GM18951 (cell line): Measurements from ENCODE around the gene NOTCH1.

ENCODE experiments used
- POLR2A ChIP-seq: IDR thresholded peaks from 4 replicates; pipeline ENCODE4 v1.6.1; 2011; ENCODE audit warnings: mild to moderate bottlenecking; ENCODE audit not compliant: insufficient read length, insufficient read depth; ENCODE audit errors: extremely low read depth
- in situ Hi-C: fragments of 300-500 bp; cut with MboI; formaldehyde crosslinking; loops from one replicate; pipeline ENCODE4 v1.12.0; 2022; ENCODE audit warnings: low sequenced_read_pairs, mixed read lengths, inconsistent platforms; ENCODE audit not compliant: unreplicated experiment

The NOTCH1 gene

GRCh38 chr9:136572003-136572827 lies 26.4 kb upstream of the NOTCH1 start:
- no peak for TF ChIP-seq POLR2A
- in situ Hi-C loops: no loop called here

- in situ Hi-C loops: no loop called here
- TF ChIP-seq POLR2A: no peak
Measured at GRCh38 chr9:136571531-136571930, 25.7 kb upstream of the NOTCH1 start.

DNA sequence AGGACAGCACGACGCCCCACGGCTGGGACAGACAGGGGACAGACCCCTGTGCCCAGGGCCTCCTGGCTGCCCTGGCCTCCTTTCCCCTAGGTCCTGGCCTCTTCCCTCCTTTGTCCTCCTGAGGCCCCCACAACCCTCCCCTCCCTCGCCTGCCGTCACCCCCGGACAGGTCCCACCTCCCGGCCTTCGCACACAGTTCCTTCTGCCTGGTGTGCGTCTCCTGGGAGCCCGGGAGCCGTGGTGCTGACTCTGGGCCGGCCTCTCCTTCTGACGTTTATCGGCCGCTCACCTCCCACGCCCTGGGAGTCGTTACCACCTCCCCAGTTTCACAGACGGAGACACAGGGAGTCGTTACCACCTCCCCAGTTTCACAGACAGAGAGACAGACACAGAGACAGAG lies 25.1 kb upstream of the NOTCH1 start:
- in situ Hi-C loops: no loop called here
- TF ChIP-seq POLR2A: no peak

- in situ Hi-C loops: no loop called here
- no peak for TF ChIP-seq POLR2A
Measured at GRCh38 chr9:136570191-136570845, 24.5 kb upstream of the NOTCH1 start.

GRCh38 chr9:136569526-136570148 lies 23.8 kb upstream of the NOTCH1 start:
- no peak for TF ChIP-seq POLR2A

GRCh38 chr9:136568288-136569081 lies 22.6 kb upstream of the NOTCH1 start:
- TF ChIP-seq POLR2A: no peak
- in situ Hi-C loops: no loop called here

More at GRCh38 chr9:136569526-136570148, 23.8 kb upstream of the NOTCH1 start:
- in situ Hi-C loops: no loop called here

DNA sequence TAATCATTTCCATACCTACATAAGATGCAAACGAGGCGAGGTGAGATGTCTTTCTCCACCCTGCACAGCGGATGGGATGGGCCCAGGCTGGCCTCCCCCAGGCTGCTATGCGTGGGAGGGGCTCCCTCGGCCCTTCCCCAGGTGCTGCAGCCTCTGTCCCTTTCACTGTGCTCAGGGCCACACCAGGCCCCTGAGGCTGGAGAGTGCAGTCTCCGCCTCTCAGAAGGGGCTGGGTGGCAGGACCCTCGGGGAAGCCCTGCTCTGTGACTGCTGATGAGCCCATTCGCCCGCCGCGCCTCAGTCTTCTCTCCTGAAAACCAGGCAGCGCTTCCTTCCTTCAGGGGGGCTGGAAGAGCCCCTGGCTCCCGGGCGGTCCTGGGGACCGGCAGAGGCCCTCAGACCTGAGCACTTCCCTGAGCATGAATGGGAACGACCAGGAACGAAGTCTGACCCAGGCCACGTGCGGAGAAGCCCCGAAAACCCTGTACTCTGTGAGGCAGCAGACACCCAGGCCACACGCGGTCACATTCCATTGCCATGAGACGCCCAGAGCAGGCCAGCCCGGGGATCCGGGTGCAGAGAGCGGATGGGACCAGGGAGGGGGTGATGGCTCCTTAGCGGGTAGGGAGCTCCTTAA lies 21.9 kb upstream of the NOTCH1 start:
- no peak for TF ChIP-seq POLR2A

GRCh38 chr9:136566901-136567300 lies 21.1 kb upstream of the NOTCH1 start:
- TF ChIP-seq POLR2A: no peak
- in situ Hi-C loops: no loop called here

More for the DNA sequence above, 21.9 kb upstream of the NOTCH1 start:
- in situ Hi-C loops: no loop called here

DNA sequence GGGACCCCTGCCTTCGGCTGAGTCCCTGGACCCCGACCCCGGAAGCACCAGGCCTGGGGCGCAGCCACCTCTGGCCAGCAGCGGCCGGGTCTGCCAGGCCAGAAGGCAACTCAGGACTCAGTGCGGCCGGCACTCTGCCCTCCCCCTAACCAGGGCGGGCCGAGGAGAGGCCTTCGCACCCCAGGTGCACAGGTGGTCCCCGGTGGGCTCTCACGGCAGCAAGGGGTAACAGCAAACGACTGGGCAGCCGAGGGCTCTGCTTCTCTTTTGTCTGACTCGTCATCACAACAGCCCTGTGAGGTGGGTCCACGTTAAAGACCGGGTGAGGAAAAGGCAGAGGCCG lies 20.7 kb upstream of the NOTCH1 start:
- no peak for TF ChIP-seq POLR2A

DNA sequence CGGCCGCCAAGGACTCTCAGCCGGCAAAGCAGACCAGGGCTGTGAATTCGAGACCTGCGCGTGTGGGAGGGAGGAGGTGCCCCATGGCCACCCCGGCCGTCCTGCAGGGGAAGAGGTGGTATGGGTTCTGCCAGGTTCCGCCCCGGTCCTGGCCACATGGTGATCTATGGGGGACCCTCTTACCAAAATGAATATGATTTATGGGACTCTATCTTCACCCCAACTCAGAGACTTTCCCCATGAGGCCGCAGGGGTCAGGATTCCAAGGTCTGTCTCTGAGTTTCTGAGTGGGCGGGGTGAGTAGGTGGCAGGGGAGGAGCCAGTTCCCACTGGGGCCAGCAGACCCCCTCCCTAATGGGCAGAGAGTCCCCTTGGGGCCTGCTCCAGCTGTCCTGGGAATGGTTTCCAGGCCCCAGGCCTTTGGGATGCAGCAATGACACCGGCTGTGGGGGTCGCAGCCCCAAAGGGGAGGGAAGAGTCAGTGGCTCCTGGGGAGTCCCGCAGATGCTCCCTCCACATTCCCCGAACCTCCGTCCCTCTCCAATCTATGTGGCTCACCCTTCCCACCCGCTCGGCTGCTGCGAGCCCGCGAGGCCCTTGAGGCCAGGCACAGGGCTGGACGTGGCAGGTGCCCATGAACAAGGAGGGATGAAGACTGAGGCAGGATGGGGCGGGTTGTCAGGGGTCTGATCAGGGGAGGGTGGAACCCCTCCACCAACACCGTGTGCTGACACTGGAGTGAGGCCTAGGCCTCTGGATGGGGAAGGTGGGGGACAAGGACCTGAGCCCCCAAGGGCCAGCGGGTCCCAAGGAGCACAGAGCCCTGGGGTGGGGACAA lies 20.1 kb upstream of the NOTCH1 start:
- in situ Hi-C loops: no loop called here

More for the DNA sequence above, 20.7 kb upstream of the NOTCH1 start:
- in situ Hi-C loops: no loop called here

GRCh38 chr9:136565086-136565714 lies 19.4 kb upstream of the NOTCH1 start:
- in situ Hi-C loops: no loop called here
- TF ChIP-seq POLR2A: no peak

More for the DNA sequence above, 20.1 kb upstream of the NOTCH1 start:
- no peak for TF ChIP-seq POLR2A
